HG02885 (cell line): ENCODE results near the gene FMN1.

Experiments
- ATAC-seq: cut with Tn5 transposase; IDR thresholded peaks from one replicate; pipeline ENCODE4 v1.9.1; 2021; ENCODE audit warnings: mild to moderate bottlenecking; ENCODE audit not compliant: unreplicated experiment, poor library complexity

The FMN1 gene

GRCh38 chr15:32843219-32843815 is 351.2 kb downstream of the FMN1 start:
- ATAC-seq, result no peak

- no peak for ATAC-seq
These were observed 352.4 kb downstream of the FMN1 start for GRCh38 chr15:32842081-32842480.

- ATAC-seq, result no peak
These were observed 353.8 kb downstream of the FMN1 start for GRCh38 chr15:32840507-32841245.

GRCh38 chr15:32838820-32839219 is 355.7 kb downstream of the FMN1 start:
- no peak for ATAC-seq

- no peak for ATAC-seq
These were observed 356.2 kb downstream of the FMN1 start for GRCh38 chr15:32838338-32838737.

- ATAC-seq, result no peak
These were observed 356.6 kb downstream of the FMN1 start for GRCh38 chr15:32837935-32838334.

GRCh38 chr15:32834156-32834555 is 360.4 kb downstream of the FMN1 start:
- peak; percentile 83 for ATAC-seq

GRCh38 chr15:32833379-32833821 is 361.1 kb downstream of the FMN1 start:
- no peak for ATAC-seq

GRCh38 chr15:32831485-32831884 is 363.0 kb downstream of the FMN1 start:
- ATAC-seq, result no peak

GRCh38 chr15:32830241-32830640 is 364.3 kb downstream of the FMN1 start:
- no peak for ATAC-seq

GRCh38 chr15:32829436-32829835 is 365.1 kb downstream of the FMN1 start:
- ATAC-seq, result no peak

- no peak for ATAC-seq
These were observed 365.9 kb downstream of the FMN1 start for GRCh38 chr15:32828507-32829186.

- ATAC-seq, result no peak
These were observed 367.8 kb downstream of the FMN1 start for GRCh38 chr15:32826685-32827084.

GRCh38 chr15:32825219-32825618 is 369.3 kb downstream of the FMN1 start:
- ATAC-seq, result no peak

- ATAC-seq, result no peak
These were observed 369.7 kb downstream of the FMN1 start for GRCh38 chr15:32824777-32825176.

GRCh38 chr15:32823750-32824149 is 370.8 kb downstream of the FMN1 start:
- ATAC-seq, result no peak

- ATAC-seq, result no peak
These were observed 371.8 kb downstream of the FMN1 start for GRCh38 chr15:32822739-32823138.

- ATAC-seq, result no peak
These were observed 375.1 kb downstream of the FMN1 start for GRCh38 chr15:32819448-32819847.

- ATAC-seq, result no peak
These were observed 375.6 kb downstream of the FMN1 start for GRCh38 chr15:32818758-32819447.

GRCh38 chr15:32817577-32817976 is 376.9 kb downstream of the FMN1 start:
- ATAC-seq, result no peak

- no peak for ATAC-seq
These were observed 387.2 kb downstream of the FMN1 start for GRCh38 chr15:32807331-32807730.
